ENCODE results near the gene ZNF44.

The ZNF44 gene

GRCh38 chr19:12260861-12261260, 33.8 kb downstream of the ZNF44 start:
- DNase-seq = no peak

- no peak for DNase-seq
Measured at GRCh38 chr19:12260236-12260635, 34.4 kb downstream of the ZNF44 start.

- no peak for DNase-seq
Measured at GRCh38 chr19:12255372-12255771, 39.3 kb downstream of the ZNF44 start.

GRCh38 chr19:12247644-12248222, 47.0 kb downstream of the ZNF44 start:
- no peak for DNase-seq

GRCh38 chr19:12244370-12244769, 50.3 kb downstream of the ZNF44 start:
- no peak for DNase-seq

- no peak for DNase-seq
Measured at GRCh38 chr19:12237143-12237839, 57.4 kb downstream of the ZNF44 start.

GRCh38 chr19:12232961-12233360, 61.7 kb downstream of the ZNF44 start:
- no peak for DNase-seq

- no peak for DNase-seq
Measured at GRCh38 chr19:12230751-12231733, 63.6 kb downstream of the ZNF44 start.

GRCh38 chr19:12229990-12230389, 64.7 kb downstream of the ZNF44 start:
- no peak for DNase-seq

- no peak for DNase-seq
Measured at GRCh38 chr19:12224676-12225075, 70.0 kb downstream of the ZNF44 start.

GRCh38 chr19:12222980-12223630, 71.6 kb downstream of the ZNF44 start:
- no peak for DNase-seq

All from NCI-H774 (cell line).